HCT116 (cell line): Measurements from ENCODE around the gene C4orf51.

ENCODE experiments used
- CTCF ChIP-seq, 3 experiments: fragments of 200-600 bp in 1 of 3; sonication (generic) in 1 of 3; IDR thresholded peaks in 2 of 3; conservative IDR thresholded peaks in 1 of 3; 2 replicates each; pipeline ENCODE4 v1.5.1; 2012 to 2017; ENCODE audit warnings: low read depth in 2 of 3, low read length in 2 of 3, antibody characterized with exemption in 1 of 3, borderline replicate concordance in 1 of 3, control low read depth in 1 of 3, mild to moderate bottlenecking in 1 of 3, mixed read lengths in 1 of 3, mixed run types in 1 of 3, moderate library complexity in 1 of 3; ENCODE audit not compliant: insufficient read depth in 1 of 3
- FOSL1 ChIP-seq: IDR thresholded peaks from 2 replicates; pipeline ENCODE4 v1.6.1; 2012; ENCODE audit warnings: low read depth
- JUND ChIP-seq: IDR thresholded peaks from 2 replicates; pipeline ENCODE4 v1.6.1; 2012
- POLR2A ChIP-seq: IDR thresholded peaks from 2 replicates; pipeline ENCODE4 v1.7.0; 2011; ENCODE audit warnings: borderline replicate concordance; ENCODE audit not compliant: insufficient read depth, insufficient read length; ENCODE audit errors: extremely low read depth
- POLR2AphosphoS5 ChIP-seq: IDR thresholded peaks from 2 replicates; pipeline ENCODE4 v1.6.1; 2011; ENCODE audit warnings: mild to moderate bottlenecking, low read depth, low read length, moderate library complexity

GRCh38 chr4:145772347-145772746 lies 92.4 kb downstream of the C4orf51 start:
- TF ChIP-seq POLR2A = no peak
- TF ChIP-seq CTCF (IDR thresholded peaks at IDR 0.05 in 2 of 3, conservative IDR thresholded peaks at IDR 0.05 in 1 of 3; ENCODE audit: borderline replicate concordance in 1 of 3, insufficient read depth in 1 of 3, low read depth in 2 of 3, low read length in 2 of 3) = no peak
- TF ChIP-seq JUND = no peak
- TF ChIP-seq POLR2AphosphoS5 = no peak
- TF ChIP-seq FOSL1 = no peak
